GM15510 (cell line): ENCODE results near the gene JAZF1.

Experiments
- POLR2A ChIP-seq: IDR thresholded peaks from 3 replicates; pipeline ENCODE4 v1.6.1; 2011; ENCODE audit warnings: borderline replicate concordance; ENCODE audit not compliant: insufficient read length; ENCODE audit errors: extremely low read depth

JAZF1 gene

DNA sequence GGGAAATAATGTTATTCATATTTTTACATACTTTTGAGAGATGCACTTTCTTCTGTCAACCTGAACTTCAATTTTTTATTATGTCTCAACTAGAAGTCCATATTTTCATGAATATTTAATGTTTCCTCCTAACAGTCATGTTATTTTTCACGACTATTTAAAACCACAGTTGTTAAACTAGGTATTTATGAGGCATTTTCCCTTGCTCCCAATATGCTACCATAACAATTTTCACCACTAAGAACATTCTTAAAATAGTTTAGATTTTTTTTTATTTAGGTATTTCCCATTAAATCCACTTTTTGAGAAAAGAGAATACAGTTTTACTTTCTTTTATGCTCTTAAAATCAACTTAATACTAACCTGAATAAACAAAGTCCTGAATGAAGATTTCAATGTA is 89.4 kb downstream of the JAZF1 start:
- TF ChIP-seq POLR2A: no peak

DNA sequence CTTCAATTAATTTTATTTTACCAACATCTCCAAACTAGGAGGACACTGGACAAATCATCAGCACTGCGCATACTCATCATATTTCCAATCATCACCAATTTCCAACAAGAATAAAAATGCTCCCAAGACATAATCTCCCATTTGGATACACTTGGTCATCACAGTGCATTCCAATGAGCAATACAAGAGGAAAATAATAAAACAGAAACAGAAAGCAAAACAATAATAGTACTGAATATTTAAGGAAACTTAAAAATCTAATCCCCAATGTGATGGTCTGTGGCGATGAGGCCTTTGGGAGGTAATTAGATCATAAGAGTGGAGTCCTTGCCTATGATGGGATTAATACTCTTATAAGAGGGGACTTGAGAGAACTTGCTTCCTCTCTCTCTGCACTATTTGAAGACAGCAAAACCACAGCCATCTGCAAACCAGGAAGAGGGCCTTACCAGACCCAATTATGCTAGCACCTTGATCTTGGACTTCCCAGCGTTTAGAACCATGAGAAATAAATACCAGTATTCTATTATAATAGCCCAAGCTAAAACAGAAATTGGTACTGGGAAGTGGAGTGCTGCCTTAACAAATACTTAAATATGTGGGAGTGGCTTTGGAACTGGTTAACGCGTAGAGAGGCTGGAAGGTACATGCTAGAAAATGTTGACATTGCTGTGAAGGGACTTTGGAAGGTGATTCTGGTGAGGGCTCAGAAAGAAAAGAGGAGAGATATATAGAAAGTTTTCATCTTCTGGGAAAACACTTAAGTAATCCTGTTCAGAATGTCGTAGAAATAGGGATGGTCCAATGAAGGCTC is 91.5 kb downstream of the JAZF1 start:
- TF ChIP-seq POLR2A: no peak

DNA sequence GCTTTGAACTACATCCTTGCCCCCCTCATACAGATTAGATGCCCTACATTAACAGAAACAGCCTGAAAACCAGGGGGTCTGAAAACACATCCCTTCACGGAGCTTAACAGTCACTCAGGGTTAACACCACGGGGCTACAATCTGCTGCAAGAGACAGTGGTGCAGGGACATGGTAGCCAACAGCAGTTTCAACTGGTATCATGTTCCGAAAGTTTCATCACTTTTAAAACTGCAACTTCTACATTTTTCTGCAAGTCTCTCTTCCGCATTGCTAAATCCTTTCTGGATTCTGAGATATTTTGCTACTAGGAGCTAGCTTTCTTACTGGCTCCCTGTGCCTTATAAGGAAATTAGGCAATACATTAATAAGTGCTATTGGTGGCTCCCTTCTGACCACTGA is 92.6 kb downstream of the JAZF1 start:
- no peak for TF ChIP-seq POLR2A

DNA sequence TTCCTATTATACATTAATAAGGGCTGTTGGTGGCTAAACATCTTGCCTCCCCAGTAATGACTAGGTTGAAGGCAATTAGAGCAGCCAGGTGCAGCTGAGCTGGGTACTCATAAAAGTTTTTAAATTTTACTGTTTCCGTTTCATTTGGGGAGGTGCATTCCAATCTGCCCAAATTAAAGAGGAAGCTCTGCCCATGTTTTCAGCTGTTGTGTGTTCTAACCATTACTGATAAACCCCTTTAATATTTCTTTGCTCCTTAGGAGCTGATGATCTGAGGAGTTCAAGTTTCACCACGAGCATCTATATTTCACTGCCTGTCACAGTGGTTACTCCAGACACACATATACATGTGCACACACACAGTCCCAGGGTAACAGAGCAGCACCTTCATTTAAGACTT is 94.4 kb downstream of the JAZF1 start:
- TF ChIP-seq POLR2A: no peak

DNA sequence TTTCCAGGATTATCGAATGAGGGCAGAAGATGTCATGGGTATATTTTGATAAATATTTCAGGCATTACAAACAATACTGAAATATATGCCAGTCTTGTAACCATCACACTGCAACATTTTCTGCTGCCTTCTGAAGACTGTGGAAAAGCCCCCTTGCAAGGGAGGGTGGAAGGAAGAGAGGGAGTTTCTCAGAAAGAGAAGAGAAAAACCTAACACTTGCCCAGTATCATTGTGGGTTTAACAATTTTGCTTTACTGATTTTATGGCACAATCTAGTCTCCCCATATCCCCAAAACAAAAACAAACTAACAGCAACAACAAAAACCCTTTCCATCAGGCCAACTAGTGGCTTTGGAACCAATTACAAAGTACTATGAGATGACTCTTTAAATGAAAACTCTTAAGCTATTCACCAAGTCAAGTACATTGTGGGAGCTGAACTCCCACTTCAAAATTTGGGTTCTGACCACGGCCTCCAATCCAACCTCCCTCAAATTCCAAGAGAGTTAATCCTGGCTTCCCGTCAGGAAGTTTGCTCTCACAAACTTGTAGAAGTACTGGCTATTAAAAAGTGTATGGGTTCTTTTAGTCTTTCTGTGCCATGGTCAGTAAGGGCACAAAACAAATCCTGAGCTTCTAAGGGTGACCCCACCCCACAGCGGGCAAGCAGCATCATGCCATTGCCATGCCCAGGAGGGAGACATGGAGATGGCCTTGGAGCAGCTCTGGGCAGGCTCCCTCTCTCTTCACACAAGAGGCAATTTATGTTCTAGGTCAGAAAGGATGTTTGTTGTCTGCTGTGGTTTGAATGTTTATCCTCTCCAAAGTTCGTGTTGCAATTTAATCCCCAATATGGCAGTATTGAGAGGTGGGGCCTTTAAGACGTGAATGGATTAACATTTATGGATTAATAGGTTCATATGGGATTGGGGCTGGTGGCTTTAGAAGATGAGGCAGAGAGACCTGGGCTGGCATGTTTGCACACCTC is 96.3 kb downstream of the JAZF1 start:
- no peak for TF ChIP-seq POLR2A

DNA sequence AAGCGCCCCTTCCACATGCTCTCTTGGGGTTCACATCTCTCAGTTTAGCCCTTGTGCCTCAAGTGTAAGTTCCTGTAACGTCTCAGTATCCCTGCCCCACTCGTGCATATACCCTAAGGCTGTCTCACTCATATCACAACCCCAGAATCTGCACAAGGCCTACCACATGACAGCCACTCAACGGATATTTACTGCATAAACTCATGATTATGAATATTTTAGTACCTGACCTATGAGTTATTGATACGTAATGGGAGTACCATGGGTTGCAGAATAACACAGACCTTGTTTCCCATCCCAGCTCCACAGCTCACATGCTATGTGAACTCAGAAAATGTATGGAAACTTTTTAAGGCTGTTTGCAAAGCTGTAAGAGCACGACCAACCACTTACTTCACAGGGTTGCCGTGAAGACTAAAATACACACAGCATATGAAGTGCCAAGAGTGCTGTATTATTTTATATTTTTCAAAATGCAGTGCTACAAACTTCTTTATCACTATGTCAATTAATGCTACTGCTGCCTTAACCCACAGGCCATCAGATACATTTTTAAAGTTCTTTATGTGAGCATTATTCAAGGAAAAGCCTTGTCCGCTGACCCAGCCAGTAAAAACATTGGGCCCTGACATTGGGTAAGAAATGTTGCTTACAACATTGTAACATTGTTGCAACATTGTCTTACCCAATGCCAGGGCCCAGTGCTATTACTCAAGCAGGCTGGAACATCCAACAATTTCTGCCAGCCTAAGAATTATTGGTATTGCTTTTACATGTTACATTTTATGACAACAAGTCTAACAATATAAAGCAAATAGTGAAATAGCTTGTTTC is 97.2 kb downstream of the JAZF1 start:
- no peak for TF ChIP-seq POLR2A

DNA sequence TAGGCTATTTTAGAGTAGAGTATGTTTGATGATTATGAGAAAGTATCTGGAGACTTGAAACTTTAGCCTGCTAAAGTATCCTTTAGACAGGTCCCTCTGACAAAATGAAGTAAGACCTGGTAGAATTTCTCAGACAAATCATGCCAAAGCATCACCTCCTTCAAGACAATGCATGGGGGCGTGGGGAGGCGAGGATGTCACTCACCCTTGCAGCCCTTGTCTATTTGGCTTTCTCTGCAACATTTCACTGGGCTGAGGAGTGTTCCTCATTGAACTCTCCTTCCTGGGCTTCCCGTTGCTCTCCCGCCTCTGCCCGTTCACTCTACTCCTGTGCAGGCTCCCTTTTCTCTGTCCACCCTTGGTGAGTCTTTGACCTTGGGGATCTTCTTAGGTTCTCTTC is 98.5 kb downstream of the JAZF1 start:
- no peak for TF ChIP-seq POLR2A

DNA sequence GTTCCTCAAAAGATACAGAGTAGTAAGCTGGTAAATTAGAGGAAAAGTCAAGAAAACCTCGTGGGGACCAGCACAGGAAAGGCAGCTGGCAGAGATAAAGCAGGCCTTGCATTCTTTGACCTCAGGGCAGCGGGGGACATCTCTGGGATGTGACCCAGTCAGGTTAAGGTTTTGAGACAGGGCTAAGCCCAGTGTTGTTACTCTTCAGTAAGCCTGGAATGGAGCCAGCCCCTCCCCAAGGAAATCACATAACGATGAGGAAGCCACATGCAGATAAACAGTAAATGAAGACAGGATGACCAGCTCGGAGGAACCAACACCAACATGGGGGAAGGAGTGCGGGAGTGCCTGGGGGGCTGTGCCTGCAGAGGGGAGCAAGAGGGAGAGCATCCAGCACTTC is 99.6 kb downstream of the JAZF1 start:
- TF ChIP-seq POLR2A: no peak

DNA sequence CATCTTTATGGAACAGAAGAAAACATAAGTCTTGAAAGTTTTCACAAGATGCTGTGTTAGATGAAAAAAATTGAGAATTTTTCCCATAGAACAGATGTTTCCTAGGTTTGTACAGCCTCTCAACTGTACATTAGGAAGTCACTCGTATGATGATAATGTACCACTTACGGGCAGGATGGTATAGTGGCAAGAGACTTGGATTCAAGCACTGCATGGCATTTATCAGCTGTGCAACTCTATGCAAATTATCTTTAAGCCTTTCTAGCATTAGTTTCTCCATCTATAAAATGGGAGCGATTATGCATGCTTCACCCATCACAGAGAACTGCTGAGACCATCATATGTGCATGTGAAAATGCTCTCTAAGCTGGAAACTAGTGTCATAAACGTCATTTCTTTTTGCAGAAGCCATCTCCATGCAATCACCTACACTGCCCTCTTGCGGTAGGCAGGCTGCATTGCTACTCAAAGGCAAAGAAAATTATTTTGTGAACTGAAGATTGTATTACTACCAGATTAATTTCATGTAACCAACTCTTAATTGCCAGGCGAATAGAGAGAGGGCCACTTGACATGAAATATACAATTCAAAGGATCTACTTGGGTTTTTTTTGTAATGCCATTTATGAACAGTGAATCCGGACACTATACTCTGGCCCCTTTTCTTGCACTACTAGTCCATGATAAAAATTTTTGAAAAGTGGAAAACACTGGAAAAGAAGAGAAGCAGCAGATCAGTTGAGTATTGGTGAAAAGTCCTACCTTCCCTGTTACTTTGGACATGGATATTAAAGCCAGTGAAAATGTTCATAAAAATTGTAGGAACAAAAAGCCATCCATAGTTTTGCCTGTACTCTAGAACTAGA is 102.3 kb downstream of the JAZF1 start:
- TF ChIP-seq POLR2A: no peak

DNA sequence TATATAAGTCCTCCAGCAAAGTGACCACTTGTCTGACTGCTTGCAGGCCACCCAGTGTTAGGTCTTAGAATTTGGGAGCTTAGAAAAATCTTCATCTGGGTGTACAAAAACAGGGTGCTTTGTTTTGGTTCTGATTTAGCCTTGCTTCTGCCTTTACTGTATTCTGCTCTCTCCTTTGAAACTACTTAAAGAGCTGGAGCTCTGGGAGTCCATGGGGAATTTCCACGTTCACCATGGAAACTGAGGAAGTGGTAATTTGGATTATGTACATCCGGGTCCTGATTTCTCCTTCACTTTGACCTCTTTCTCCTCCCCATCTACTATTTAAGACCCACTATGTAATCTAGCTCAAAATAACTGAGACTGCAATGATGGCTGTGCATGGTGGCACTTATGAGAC is 103.0 kb downstream of the JAZF1 start:
- TF ChIP-seq POLR2A: no peak

DNA sequence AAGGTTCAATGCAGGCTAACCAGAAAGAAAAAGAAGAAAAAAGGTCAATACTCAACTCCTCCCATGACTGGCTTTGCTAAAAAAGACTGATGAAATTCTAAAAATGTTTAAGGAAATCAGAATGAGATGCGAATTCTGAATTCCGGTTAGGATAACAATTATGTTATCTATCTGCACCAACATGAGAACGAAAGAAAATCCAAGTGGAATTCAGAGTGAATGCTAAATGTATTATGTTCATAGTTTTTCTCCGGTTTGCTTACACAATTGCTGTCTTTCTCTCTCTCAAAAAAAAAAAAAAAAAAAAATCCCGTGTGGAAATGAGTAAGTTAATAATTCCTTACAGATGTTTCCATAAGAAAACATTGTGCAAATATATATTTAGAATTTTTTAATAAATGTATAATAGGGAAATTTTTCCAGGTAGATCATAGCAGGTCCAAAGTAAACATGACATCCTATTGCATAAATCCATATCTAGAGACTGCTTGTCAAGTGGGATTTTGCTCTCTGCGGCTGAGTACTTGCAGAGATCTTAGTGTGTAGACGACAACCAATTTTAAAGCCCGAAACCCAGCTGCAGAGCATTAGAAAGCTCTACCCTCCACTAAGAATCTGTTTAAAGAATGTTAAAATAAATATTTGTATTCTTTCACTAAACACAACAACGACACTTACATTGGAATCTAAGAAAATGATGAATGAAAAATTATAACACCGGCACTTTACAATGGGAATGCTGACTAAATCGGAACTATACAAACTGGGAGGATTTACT is 104.0 kb downstream of the JAZF1 start:
- TF ChIP-seq POLR2A: no peak

DNA sequence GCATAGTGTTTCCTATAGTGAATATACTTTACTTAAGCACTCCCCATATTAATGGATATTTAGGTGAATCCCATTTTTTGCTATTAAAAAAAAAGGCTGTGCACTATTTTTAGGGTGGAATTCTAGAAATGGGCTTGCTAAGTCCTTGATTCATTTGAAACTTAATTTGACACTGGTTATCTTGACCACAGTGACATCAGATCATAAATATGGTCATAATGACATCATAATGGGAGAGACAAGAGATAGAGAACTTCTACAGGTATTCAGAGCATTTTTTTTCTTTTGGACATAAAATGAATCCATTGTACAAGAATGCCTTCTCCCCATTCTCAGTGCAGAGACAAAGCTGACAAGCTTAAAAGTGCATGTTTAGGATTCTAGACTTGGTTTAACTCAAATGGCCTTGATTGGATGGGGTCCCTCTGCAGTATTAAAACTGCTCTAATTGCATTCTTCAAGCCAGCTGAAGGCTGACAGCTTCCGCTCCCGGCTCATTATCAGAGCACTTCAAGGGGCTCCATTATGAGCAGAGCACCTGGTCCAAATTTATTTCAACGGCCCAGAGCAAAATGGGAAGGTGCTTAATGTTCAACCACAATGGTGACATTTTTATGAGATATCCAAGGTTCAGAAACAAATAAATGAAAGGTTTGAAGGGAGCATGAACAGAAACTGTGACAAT is 104.8 kb downstream of the JAZF1 start:
- TF ChIP-seq POLR2A: no peak
